BJ (cell line): ENCODE results near the gene ITFG1. TPM values are rescaled to one million over a fixed set of nuclear protein-coding genes. Genes with fewer than 3 reads are reported as not detected.

ENCODE experiments used
- CTCF ChIA-PET: fragments of 350-600 bp; formaldehyde crosslinking; extraction: SDS; loops from one replicate; lab custom pipeline; 2021; ENCODE audit warnings: antibody characterized with exemption, inconsistent platforms; lab: Yijun Ruan, JAX
- POLR2A ChIA-PET: fragments of 300-600 bp; sonication (Branson Sonifier 250); formaldehyde crosslinking; extraction: SDS; loops from one replicate; lab custom pipeline; 2021; ENCODE audit warnings: antibody characterized with exemption; lab: Charles Lee
- DNase-seq: peaks from one replicate; pipeline ENCODE4 v3.0.0-alpha.2; 2011; ENCODE audit warnings: low read depth
- H3K27me3 ChIP-seq: 2 replicates; pipeline ENCODE4 v1.6.0; 2011; ENCODE audit warnings: low read length; ENCODE audit not compliant: control insufficient read depth, insufficient read depth
- H3K36me3 ChIP-seq: 2 replicates; pipeline ENCODE4 v1.5.1; 2011; ENCODE audit warnings: low read length; ENCODE audit not compliant: control insufficient read depth, insufficient read depth
- H3K4me3 ChIP-seq: 2 replicates; pipeline ENCODE4 v1.5.1; 2011; ENCODE audit warnings: low read depth, mild to moderate bottlenecking, control low read depth, low read length
- polyA plus RNA-seq: library from polyadenylated mRNA; depleted of rRNA; stranded (reverse); fragments of >200 nt; gene quantifications from 2 replicates; pipeline ENCODE4 v1.2.3, GENCODE V29; 2011
- TF ChIP-seq, protein P1 (sequence below): IDR thresholded peaks from 2 replicates; pipeline ENCODE4 v1.5.1; 2011; ENCODE audit warnings: low read depth, mild to moderate bottlenecking, control low read depth, inconsistent platforms, low read length, moderate library complexity; ENCODE audit not compliant: insufficient read depth

ITFG1 gene
- polyA plus RNA-seq, 1 experiment: 47.5 TPM

DNA sequence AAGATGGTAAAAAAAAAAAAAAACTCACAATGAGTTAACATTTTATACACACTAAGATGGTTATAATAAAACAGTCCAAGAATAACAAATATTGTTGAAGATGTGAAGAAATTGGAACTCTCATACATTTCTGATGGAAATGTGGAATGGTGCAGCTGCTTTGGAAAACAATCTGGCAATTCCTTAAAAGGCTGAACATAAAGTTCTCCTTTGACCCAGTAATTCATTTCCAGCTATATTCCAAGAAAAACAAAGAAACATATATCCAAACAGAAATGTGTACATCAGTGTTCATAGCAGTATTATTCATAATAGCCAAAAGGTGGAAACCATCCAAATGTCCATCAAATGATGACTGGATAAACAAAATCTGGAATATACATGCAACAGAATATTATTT is 219.8 kb downstream of the ITFG1 start:
- DNase-seq: no peak
- TF ChIP-seq, protein P1, sequence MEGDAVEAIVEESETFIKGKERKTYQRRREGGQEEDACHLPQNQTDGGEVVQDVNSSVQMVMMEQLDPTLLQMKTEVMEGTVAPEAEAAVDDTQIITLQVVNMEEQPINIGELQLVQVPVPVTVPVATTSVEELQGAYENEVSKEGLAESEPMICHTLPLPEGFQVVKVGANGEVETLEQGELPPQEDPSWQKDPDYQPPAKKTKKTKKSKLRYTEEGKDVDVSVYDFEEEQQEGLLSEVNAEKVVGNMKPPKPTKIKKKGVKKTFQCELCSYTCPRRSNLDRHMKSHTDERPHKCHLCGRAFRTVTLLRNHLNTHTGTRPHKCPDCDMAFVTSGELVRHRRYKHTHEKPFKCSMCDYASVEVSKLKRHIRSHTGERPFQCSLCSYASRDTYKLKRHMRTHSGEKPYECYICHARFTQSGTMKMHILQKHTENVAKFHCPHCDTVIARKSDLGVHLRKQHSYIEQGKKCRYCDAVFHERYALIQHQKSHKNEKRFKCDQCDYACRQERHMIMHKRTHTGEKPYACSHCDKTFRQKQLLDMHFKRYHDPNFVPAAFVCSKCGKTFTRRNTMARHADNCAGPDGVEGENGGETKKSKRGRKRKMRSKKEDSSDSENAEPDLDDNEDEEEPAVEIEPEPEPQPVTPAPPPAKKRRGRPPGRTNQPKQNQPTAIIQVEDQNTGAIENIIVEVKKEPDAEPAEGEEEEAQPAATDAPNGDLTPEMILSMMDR: no peak
- Histone ChIP-seq H3K36me3 (peaks cover 2% of the 10 kb centered on the region; the same call in 1 of the 2 replicates), H3K27me3 (no peaks in the 10 kb centered on the region), H3K4me3 (no peak overlapping the region)
- ChIA-PET POLR2A (no interaction called here), CTCF (no interaction called here)

DNA sequence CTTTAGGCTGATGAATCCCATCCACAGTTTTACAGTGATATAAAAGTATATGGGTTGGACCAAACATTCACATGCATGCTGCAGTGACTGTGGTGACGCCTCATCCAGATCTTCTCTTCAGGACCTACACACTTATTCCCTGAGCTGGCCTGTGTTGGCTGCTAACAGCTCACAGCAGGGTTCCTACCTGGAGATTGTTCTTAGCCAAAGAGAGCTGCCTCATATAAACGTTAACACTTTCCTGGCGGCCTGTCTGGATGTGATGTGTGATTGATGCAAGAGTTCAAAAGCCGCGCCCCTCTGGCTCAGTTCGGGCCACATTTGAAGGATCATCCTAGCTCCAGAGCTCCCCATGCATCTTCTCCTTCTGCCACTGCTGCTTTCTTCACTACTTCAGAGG is 224.1 kb downstream of the ITFG1 start:
- CTCF ChIA-PET: no interaction called here
- DNase-seq: no peak
- Histone ChIP-seq H3K27me3 (no peaks in the 10 kb centered on the region), H3K36me3 (peaks cover 2% of the 10 kb centered on the region; the same call in 1 of the 2 replicates), H3K4me3 (no peak overlapping the region)
- TF ChIP-seq, protein P1: no peak
- POLR2A ChIA-PET: no interaction called here

DNA sequence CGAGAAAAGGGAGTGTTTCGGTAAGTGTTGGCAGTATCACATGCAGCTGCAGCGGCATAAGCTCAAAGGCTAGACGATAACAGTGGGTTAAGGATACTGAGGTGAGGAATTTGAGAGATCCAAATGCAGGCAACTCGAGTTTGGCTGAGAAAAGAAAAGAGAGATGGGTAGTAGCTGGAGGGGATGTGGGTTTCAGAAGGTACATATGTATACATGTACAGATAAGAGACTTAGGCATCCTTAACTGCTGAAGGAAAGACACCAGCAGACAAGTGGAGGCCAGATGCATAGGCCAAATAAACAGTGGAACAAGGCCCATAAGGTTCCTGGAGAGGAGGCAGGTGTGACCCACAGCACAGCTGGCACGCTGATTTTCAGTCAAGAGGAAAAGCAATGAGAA is 230.6 kb downstream of the ITFG1 start:
- CTCF ChIA-PET: no interaction called here

DNA sequence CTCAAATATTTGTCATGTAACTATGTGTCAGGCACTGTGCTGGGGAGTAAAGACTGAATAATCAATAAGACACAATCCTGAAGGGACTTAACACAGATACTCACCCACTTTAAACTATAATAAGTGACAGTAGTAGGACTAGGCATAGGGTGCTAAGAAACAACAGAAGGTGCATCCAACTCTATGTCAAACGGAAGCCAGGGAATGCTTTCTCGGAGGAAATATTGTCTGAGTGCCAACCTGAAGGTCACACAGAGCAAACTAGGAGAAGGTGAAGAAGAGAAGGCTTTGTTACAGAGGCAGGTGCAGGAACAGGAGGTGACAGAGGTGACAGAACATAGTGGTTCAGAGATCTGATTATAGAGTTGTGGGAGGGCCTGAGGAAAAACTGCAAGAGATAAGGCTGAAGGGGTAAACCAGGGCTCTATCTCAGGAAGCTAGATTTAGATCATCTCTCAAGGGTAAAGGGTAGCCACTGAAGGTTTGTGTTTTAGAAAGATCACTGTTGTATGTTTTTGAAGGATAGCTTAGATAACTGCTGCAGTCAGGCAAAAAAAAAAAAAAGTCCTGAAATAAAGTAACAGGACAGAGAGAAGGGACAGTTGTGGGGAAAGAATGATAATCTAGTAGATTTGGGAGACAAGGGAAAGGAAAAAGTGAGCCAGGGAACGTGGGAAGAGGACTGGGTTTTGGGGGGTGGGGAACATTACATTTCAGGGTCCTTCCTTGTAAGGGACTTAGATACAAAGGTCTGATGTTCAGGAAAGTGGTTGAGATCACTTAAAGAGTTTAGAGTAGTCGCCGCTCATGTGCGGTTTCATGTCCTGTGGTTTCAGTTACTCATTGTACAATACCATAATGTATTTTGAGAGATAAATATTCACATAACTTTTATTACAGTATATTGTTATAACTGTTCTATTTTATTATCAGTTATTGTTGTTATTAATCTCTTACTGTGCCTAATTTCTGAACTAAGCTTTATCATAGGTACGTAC is 231.5 kb downstream of the ITFG1 start:
- Histone ChIP-seq H3K27me3 (no peaks in the 10 kb centered on the region), H3K4me3 (no peak overlapping the region), H3K36me3 (peaks cover 2% of the 10 kb centered on the region; the same call in 1 of the 2 replicates)
- no peak for DNase-seq
- POLR2A ChIA-PET: no interaction called here
- CTCF ChIA-PET: no interaction called here
- TF ChIP-seq, protein P1: no peak

More for the DNA sequence above, 230.6 kb downstream of the ITFG1 start:
- peaks cover 2% of the 10 kb centered on the region; the same call in 1 of the 2 replicates for H3K36me3 ChIP-seq
- POLR2A ChIA-PET: no interaction called here
- TF ChIP-seq, protein P1: no peak
- no peaks in the 10 kb centered on the region for H3K27me3 ChIP-seq
- DNase-seq: no peak
- H3K4me3 ChIP-seq: no peak overlapping the region

DNA sequence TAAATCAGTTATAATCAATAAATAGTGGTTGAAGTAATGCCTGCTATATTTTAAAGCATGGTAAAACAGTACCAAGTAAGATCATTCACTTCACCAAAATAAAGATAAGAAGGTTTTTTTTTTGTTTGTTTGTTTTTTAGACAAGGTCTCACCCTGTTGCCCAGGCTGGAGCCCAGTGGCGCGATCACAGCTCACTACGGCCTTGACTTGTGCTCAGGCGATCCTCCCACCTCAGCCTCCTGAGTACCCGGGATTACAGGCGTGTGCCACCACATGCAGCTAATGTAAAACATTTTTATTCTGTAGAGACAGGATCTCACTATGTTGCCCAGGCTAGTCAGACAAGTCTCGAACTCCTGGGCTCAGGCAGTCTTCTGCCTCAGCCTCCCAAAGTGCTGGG is 232.6 kb downstream of the ITFG1 start:
- Histone ChIP-seq H3K36me3 (peaks cover 2% of the 10 kb centered on the region; the same call in 1 of the 2 replicates), H3K4me3 (no peak overlapping the region), H3K27me3 (no peaks in the 10 kb centered on the region)
- DNase-seq: no peak
- ChIA-PET POLR2A (no interaction called here), CTCF (interaction anchor here (0.7 kb wide), 1 partner anchor 13 kb away, joined by 3 read pairs; no protein-coding TSS in a partner anchor)
- TF ChIP-seq, protein P1: no peak
